ENCODE results near the gene LRRC36. TPM values are rescaled to one million over a fixed set of nuclear protein-coding genes. Genes with fewer than 3 reads are reported as not detected.

LRRC36 gene
- total RNA-seq, 1 donor from 2014 or later = 24.1 TPM

DNA sequence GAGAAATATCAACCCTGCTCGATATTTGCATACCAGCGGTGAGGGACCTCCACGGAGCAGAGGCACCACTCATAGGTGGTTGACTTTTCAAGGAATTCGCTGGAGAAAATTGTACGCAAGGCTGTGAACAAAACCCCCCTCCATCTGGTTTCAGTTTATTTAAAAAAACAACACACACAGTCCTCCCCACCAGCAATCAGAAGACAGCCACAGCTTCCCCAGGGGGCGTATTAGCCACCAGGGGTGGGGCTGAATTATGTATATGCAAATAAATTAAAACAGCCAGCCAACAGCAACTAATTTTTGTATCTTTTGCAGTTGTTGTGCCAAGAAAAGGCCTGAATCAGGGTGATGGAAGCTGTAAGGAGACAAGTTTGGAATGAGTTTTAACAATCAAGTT, 98.4 kb downstream of the LRRC36 start:
- Mint-ChIP-seq H3K4me3 (ENCODE audit: unreplicated experiment) (no peak overlapping the region), H3K9me3 (ENCODE audit: unreplicated experiment) (no peaks in the 10 kb centered on the region), H3K4me1 (ENCODE audit: unreplicated experiment) (peaks cover 11% of the 10 kb centered on the region), H3K27me3 (ENCODE audit: unreplicated experiment) (peaks cover 12% of the 10 kb centered on the region), H3K36me3 (ENCODE audit: low read depth, unreplicated experiment) (no peaks in the 10 kb centered on the region), H3K27ac (ENCODE audit: unreplicated experiment) (no peak overlapping the region)
- DNase-seq (ENCODE audit: low spot score) = no peak
- TF ChIP-seq, protein P1, sequence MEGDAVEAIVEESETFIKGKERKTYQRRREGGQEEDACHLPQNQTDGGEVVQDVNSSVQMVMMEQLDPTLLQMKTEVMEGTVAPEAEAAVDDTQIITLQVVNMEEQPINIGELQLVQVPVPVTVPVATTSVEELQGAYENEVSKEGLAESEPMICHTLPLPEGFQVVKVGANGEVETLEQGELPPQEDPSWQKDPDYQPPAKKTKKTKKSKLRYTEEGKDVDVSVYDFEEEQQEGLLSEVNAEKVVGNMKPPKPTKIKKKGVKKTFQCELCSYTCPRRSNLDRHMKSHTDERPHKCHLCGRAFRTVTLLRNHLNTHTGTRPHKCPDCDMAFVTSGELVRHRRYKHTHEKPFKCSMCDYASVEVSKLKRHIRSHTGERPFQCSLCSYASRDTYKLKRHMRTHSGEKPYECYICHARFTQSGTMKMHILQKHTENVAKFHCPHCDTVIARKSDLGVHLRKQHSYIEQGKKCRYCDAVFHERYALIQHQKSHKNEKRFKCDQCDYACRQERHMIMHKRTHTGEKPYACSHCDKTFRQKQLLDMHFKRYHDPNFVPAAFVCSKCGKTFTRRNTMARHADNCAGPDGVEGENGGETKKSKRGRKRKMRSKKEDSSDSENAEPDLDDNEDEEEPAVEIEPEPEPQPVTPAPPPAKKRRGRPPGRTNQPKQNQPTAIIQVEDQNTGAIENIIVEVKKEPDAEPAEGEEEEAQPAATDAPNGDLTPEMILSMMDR (IDR thresholded peaks at IDR 0.05; ENCODE audit: unreplicated experiment) = no peak

DNA sequence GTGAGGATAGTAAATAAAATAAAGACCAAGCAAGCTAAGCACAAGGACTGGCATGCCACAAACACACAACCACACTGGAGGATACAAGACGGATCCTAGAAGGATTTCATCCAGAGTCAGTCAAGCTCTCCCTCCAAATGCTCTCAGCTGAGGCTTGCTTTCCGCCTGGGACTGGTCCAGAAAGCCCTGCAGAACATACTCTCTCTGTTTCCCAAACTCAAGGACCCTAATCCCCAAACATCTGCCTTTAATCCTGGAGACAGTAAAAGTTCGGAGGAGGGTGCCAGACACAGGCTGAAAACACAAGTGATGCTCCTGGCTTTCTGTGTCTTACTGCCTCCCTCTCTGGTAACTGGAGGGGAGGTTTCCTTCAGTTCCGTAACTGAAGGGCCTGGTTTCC, 99.0 kb downstream of the LRRC36 start:
- H3K4me1 Mint-ChIP-seq (ENCODE audit: unreplicated experiment) = peaks cover 13% of the 10 kb centered on the region
- H3K4me3 Mint-ChIP-seq (ENCODE audit: unreplicated experiment) = no peak overlapping the region
- DNase-seq (ENCODE audit: low spot score) = no peak
- TF ChIP-seq, protein P1 (IDR thresholded peaks at IDR 0.05; ENCODE audit: unreplicated experiment) = no peak
- peaks cover 12% of the 10 kb centered on the region for H3K27me3 Mint-ChIP-seq (ENCODE audit: unreplicated experiment)
- no peak overlapping the region for H3K27ac Mint-ChIP-seq (ENCODE audit: unreplicated experiment)
- no peaks in the 10 kb centered on the region for H3K9me3 Mint-ChIP-seq (ENCODE audit: unreplicated experiment)
- no peaks in the 10 kb centered on the region for H3K36me3 Mint-ChIP-seq (ENCODE audit: low read depth, unreplicated experiment)

DNA sequence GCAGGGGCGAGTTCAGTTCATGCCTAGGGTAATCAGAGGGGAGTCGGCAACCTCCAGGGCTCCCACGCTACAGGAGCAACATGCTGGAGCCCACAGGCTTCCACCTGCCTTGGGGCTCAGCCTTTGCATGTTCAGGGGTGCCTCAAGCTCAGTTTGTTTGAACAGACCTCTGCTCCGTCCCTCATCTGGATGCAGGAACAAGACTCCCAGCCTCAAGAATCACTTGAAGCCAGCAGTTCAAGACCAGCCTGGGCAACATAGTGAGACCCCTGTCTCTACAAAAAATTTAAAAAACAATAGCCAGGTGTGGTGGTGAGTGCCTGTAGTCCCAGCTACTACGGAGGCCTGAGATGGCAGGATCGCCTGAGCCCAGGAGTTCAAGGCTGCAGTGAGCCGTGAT, 99.4 kb downstream of the LRRC36 start:
- peaks cover 12% of the 10 kb centered on the region for H3K27me3 Mint-ChIP-seq (ENCODE audit: unreplicated experiment)
- no peak for DNase-seq (ENCODE audit: low spot score)
- TF ChIP-seq, protein P1 (IDR thresholded peaks at IDR 0.05; ENCODE audit: unreplicated experiment) = no peak

DNA sequence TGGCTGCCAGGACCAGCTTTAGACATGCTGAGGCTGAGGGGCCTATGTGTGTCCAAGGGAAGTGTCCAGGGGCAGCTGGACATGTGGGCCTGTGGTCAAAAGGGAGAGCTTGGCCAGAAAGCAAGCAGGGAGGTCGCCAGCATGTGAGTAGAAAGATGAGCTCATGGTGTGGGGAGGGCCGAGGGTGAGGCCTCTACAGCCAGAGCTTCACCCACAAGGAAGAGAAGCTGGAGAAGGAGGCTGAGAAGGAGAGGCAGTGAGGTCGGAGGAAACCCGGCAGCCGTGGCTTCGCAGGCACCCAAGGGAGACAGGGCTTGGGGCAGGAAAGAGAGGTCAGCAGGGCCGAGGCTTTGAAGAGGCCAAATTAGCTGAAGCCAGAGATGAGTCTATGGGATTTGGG, 100.3 kb downstream of the LRRC36 start:
- Mint-ChIP-seq H3K4me3 (ENCODE audit: unreplicated experiment) (no peak overlapping the region), H3K27ac (ENCODE audit: unreplicated experiment) (no peak overlapping the region), H3K36me3 (ENCODE audit: low read depth, unreplicated experiment) (no peaks in the 10 kb centered on the region), H3K4me1 (ENCODE audit: unreplicated experiment) (peaks cover 16% of the 10 kb centered on the region), H3K9me3 (ENCODE audit: unreplicated experiment) (no peaks in the 10 kb centered on the region), H3K27me3 (ENCODE audit: unreplicated experiment) (peaks cover 12% of the 10 kb centered on the region)
- no peak for DNase-seq (ENCODE audit: low spot score)
- TF ChIP-seq, protein P1 (IDR thresholded peaks at IDR 0.05; ENCODE audit: unreplicated experiment) = no peak

More for the DNA sequence above, 99.4 kb downstream of the LRRC36 start:
- no peak overlapping the region for H3K27ac Mint-ChIP-seq (ENCODE audit: unreplicated experiment)
- H3K4me1 Mint-ChIP-seq (ENCODE audit: unreplicated experiment) = peaks cover 13% of the 10 kb centered on the region
- no peaks in the 10 kb centered on the region for H3K36me3 Mint-ChIP-seq (ENCODE audit: low read depth, unreplicated experiment)
- H3K4me3 Mint-ChIP-seq (ENCODE audit: unreplicated experiment) = no peak overlapping the region
- no peaks in the 10 kb centered on the region for H3K9me3 Mint-ChIP-seq (ENCODE audit: unreplicated experiment)

DNA sequence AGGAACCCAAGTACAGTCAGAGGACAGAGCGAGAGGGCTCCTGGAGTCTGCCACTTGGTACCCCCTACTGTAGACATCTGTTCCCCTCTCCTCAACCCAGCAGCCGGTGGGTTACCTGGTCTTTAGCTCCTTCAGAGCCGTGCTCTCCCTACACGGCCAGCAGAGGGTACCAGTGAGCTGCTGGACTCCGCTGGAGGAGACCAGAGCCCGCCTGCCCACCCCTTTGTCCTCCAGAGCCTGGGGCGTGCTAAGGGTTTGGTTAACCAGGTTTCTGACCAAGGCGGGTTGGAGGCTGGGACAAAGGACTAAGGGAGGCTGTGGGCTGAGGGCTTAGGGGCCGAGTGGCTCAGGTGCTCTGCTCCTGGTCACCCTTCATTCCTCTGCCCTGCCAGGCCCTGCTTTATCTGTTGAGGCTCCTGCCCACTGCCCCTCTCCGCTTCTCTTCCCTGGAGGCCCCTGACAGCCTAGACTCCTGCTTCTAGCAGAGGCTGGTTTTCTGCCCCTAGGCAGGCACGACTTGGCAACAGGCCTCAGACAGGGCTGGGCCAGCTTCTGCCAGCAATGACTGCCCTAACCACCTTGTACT, 101.6 kb downstream of the LRRC36 start:
- H3K27me3 Mint-ChIP-seq (ENCODE audit: unreplicated experiment) = peaks cover 15% of the 10 kb centered on the region
- no peak overlapping the region for H3K4me3 Mint-ChIP-seq (ENCODE audit: unreplicated experiment)
- DNase-seq (ENCODE audit: low spot score) = peak; percentile 84
- peaks cover 24% of the 10 kb centered on the region for H3K4me1 Mint-ChIP-seq (ENCODE audit: unreplicated experiment)
- H3K36me3 Mint-ChIP-seq (ENCODE audit: low read depth, unreplicated experiment) = no peaks in the 10 kb centered on the region
- no peak overlapping the region for H3K27ac Mint-ChIP-seq (ENCODE audit: unreplicated experiment)
- no peaks in the 10 kb centered on the region for H3K9me3 Mint-ChIP-seq (ENCODE audit: unreplicated experiment)
- TF ChIP-seq, protein P1 (IDR thresholded peaks at IDR 0.05; ENCODE audit: unreplicated experiment) = peak; percentile 38
